ENCODE data around the gene TCF7L1.

The TCF7L1 gene

GRCh38 chr2:85131116-85131515 is 2.1 kb upstream of the TCF7L1 start:
- H3K27ac ChIP-seq (ENCODE audit: insufficient read depth in 1 of 2, low read depth in 1 of 2, low read length in 2 of 2, poor library complexity in 1 of 2, severe bottlenecking in 2 of 2): no peak overlapping the region
- peak; percentile 49 to 79 (median 78) for DNase-seq
- ChIA-PET CTCF (interaction anchor here (0.6 to 2.9 kb wide), 3 partner anchors 14 to 166 kb away, joined by 3 to 9 read pairs (median 3); no protein-coding TSS in a partner anchor), POLR2A (no interaction called here)
- no peak overlapping the region for H3K4me3 ChIP-seq (ENCODE audit: control insufficient read depth in 1 of 7, extremely low read depth in 1 of 7, insufficient read depth in 4 of 7, low read depth in 2 of 7, low read length in 6 of 7)
- no peaks in the 10 kb centered on the region for H3K36me3 ChIP-seq (ENCODE audit: control insufficient read depth in 4 of 4, insufficient read depth in 4 of 4, low read length in 3 of 4)
- H3K9me3 ChIP-seq (ENCODE audit: control extremely low read depth in 1 of 5, control insufficient read depth in 4 of 5, insufficient read depth in 2 of 5, low read depth in 1 of 5, low read length in 4 of 5): no peaks in the 10 kb centered on the region
- H3K27me3 ChIP-seq (replicated peaks in 2 of 5; ENCODE audit: control insufficient read depth in 4 of 5, insufficient read depth in 5 of 5, low read length in 4 of 5): peaks cover 12 to 59% (median 24%) of the 10 kb centered on the region in 5 experiments
- 40% methylated on average over 5 of the region's 7 CpGs for WGBS (ENCODE audit: insufficient coverage)
- H3K4me1 ChIP-seq (ENCODE audit: control extremely low read depth in 1 of 4, control insufficient read depth in 4 of 4, insufficient read depth in 4 of 4, low read length in 3 of 4): peaks cover 0 to 26% (median 22%) of the 10 kb centered on the region in 4 experiments

- H3K4me3 ChIP-seq (ENCODE audit: control insufficient read depth in 1 of 7, extremely low read depth in 1 of 7, insufficient read depth in 4 of 7, low read depth in 2 of 7, low read length in 6 of 7): peak overlapping the region in 5 of 7 experiments; percentile 29 to 72 (median 62)
- H3K4me1 ChIP-seq (ENCODE audit: control extremely low read depth in 1 of 4, control insufficient read depth in 4 of 4, insufficient read depth in 4 of 4, low read length in 3 of 4): peaks cover 0 to 26% (median 22%) of the 10 kb centered on the region in 4 experiments
- POLR2A ChIA-PET: no interaction called here
- DNase-seq: no peak
- H3K36me3 ChIP-seq (ENCODE audit: control insufficient read depth in 4 of 4, insufficient read depth in 4 of 4, low read length in 3 of 4): no peaks in the 10 kb centered on the region
- CTCF ChIA-PET: interaction anchor here (0.5 to 2.9 kb wide), 7 partner anchors 9 to 166 kb away, joined by 3 to 9 read pairs (median 5); no protein-coding TSS in a partner anchor
- H3K27ac ChIP-seq (ENCODE audit: insufficient read depth in 1 of 2, low read depth in 1 of 2, low read length in 2 of 2, poor library complexity in 1 of 2, severe bottlenecking in 2 of 2): no peak overlapping the region
- H3K27me3 ChIP-seq (replicated peaks in 2 of 5; ENCODE audit: control insufficient read depth in 4 of 5, insufficient read depth in 5 of 5, low read length in 4 of 5): peaks cover 12 to 71% (median 31%) of the 10 kb centered on the region in 5 experiments
- WGBS (ENCODE audit: insufficient coverage): 42% methylated on average over 14 of the region's 14 CpGs
- no peaks in the 10 kb centered on the region for H3K9me3 ChIP-seq (ENCODE audit: control extremely low read depth in 1 of 5, control insufficient read depth in 4 of 5, insufficient read depth in 2 of 5, low read depth in 1 of 5, low read length in 4 of 5)
These were observed 795 bp upstream of the TCF7L1 start for GRCh38 chr2:85132397-85132796.

GRCh38 chr2:85133751-85134254 is 611 bp downstream of the TCF7L1 start:
- ChIA-PET CTCF (interaction anchor here (0.9 to 1.7 kb wide), 3 partner anchors 10 to 151 kb away, joined by 3 to 6 read pairs (median 3); no protein-coding TSS in a partner anchor), POLR2A (no interaction called here)
- DNase-seq: peak; percentile 2 to 37 (median 28)
- H3K4me1 ChIP-seq (ENCODE audit: control extremely low read depth in 1 of 4, control insufficient read depth in 4 of 4, insufficient read depth in 4 of 4, low read length in 3 of 4): peaks cover 0 to 26% (median 22%) of the 10 kb centered on the region in 4 experiments
- H3K27ac ChIP-seq (ENCODE audit: insufficient read depth in 1 of 2, low read depth in 1 of 2, low read length in 2 of 2, poor library complexity in 1 of 2, severe bottlenecking in 2 of 2): no peak overlapping the region
- peak overlapping the region; percentile 17 to 76 (median 61) for H3K4me3 ChIP-seq (ENCODE audit: control insufficient read depth in 1 of 7, extremely low read depth in 1 of 7, insufficient read depth in 4 of 7, low read depth in 2 of 7, low read length in 6 of 7)
- H3K36me3 ChIP-seq (ENCODE audit: control insufficient read depth in 4 of 4, insufficient read depth in 4 of 4, low read length in 3 of 4): no peaks in the 10 kb centered on the region
- H3K27me3 ChIP-seq (replicated peaks in 2 of 5; ENCODE audit: control insufficient read depth in 4 of 5, insufficient read depth in 5 of 5, low read length in 4 of 5): peaks cover 11 to 72% (median 31%) of the 10 kb centered on the region in 5 experiments
- WGBS (ENCODE audit: insufficient coverage): under 1% methylated on average over 45 of the region's 57 CpGs
- no peaks in the 10 kb centered on the region for H3K9me3 ChIP-seq (ENCODE audit: control extremely low read depth in 1 of 5, control insufficient read depth in 4 of 5, insufficient read depth in 2 of 5, low read depth in 1 of 5, low read length in 4 of 5)

- ChIA-PET POLR2A (no interaction called here), CTCF (interaction anchor here (1.0 to 1.1 kb wide), 2 partner anchors 9 to 150 kb away, joined by 3 read pairs; no protein-coding TSS in a partner anchor)
- Histone ChIP-seq H3K4me1 (ENCODE audit: control extremely low read depth in 1 of 4, control insufficient read depth in 4 of 4, insufficient read depth in 4 of 4, low read length in 3 of 4) (peaks cover 0 to 26% (median 22%) of the 10 kb centered on the region in 4 experiments), H3K9me3 (ENCODE audit: control extremely low read depth in 1 of 5, control insufficient read depth in 4 of 5, insufficient read depth in 2 of 5, low read depth in 1 of 5, low read length in 4 of 5) (no peaks in the 10 kb centered on the region), H3K4me3 (ENCODE audit: control insufficient read depth in 1 of 7, extremely low read depth in 1 of 7, insufficient read depth in 4 of 7, low read depth in 2 of 7, low read length in 6 of 7) (peak overlapping the region in 5 of 7 experiments; percentile 54 to 76 (median 66)), H3K27me3 (replicated peaks in 2 of 5; ENCODE audit: control insufficient read depth in 4 of 5, insufficient read depth in 5 of 5, low read length in 4 of 5) (peaks cover 10 to 72% (median 33%) of the 10 kb centered on the region in 5 experiments), H3K27ac (ENCODE audit: insufficient read depth in 1 of 2, low read depth in 1 of 2, low read length in 2 of 2, poor library complexity in 1 of 2, severe bottlenecking in 2 of 2) (no peak overlapping the region), H3K36me3 (ENCODE audit: control insufficient read depth in 4 of 4, insufficient read depth in 4 of 4, low read length in 3 of 4) (no peaks in the 10 kb centered on the region)
- peak; percentile 12 to 48 (median 44) for DNase-seq
- WGBS (ENCODE audit: insufficient coverage): under 1% methylated on average over 37 of the region's 45 CpGs
These were observed 1.2 kb downstream of the TCF7L1 start for GRCh38 chr2:85134255-85134895.

- Histone ChIP-seq H3K27ac (ENCODE audit: insufficient read depth in 1 of 2, low read depth in 1 of 2, low read length in 2 of 2, poor library complexity in 1 of 2, severe bottlenecking in 2 of 2) (no peak overlapping the region), H3K36me3 (ENCODE audit: control insufficient read depth in 4 of 4, insufficient read depth in 4 of 4, low read length in 3 of 4) (no peaks in the 10 kb centered on the region), H3K4me1 (ENCODE audit: control extremely low read depth in 1 of 4, control insufficient read depth in 4 of 4, insufficient read depth in 4 of 4, low read length in 3 of 4) (peaks cover 0 to 26% (median 22%) of the 10 kb centered on the region in 4 experiments), H3K27me3 (replicated peaks in 2 of 5; ENCODE audit: control insufficient read depth in 4 of 5, insufficient read depth in 5 of 5, low read length in 4 of 5) (peaks cover 10 to 79% (median 30%) of the 10 kb centered on the region in 5 experiments), H3K4me3 (ENCODE audit: control insufficient read depth in 1 of 7, extremely low read depth in 1 of 7, insufficient read depth in 4 of 7, low read depth in 2 of 7, low read length in 6 of 7) (peak overlapping the region in 5 of 7 experiments; percentile 15 to 76 (median 66)), H3K9me3 (ENCODE audit: control extremely low read depth in 1 of 5, control insufficient read depth in 4 of 5, insufficient read depth in 2 of 5, low read depth in 1 of 5, low read length in 4 of 5) (no peaks in the 10 kb centered on the region)
- ChIA-PET CTCF (interaction anchor here (0.6 to 1.1 kb wide), 3 partner anchors 8 to 150 kb away, joined by 3 read pairs; no protein-coding TSS in a partner anchor), POLR2A (no interaction called here)
- DNase-seq: peak; percentile 23 to 61 (median 60)
- WGBS (ENCODE audit: insufficient coverage): 8% methylated on average over 38 of the region's 46 CpGs
These were observed 1.9 kb downstream of the TCF7L1 start for GRCh38 chr2:85134896-85135659.

GRCh38 chr2:85135660-85135914 is 2.4 kb downstream of the TCF7L1 start:
- Histone ChIP-seq H3K36me3 (ENCODE audit: control insufficient read depth in 4 of 4, insufficient read depth in 4 of 4, low read length in 3 of 4) (no peaks in the 10 kb centered on the region), H3K27ac (ENCODE audit: insufficient read depth in 1 of 2, low read depth in 1 of 2, low read length in 2 of 2, poor library complexity in 1 of 2, severe bottlenecking in 2 of 2) (no peak overlapping the region), H3K9me3 (ENCODE audit: control extremely low read depth in 1 of 5, control insufficient read depth in 4 of 5, insufficient read depth in 2 of 5, low read depth in 1 of 5, low read length in 4 of 5) (no peaks in the 10 kb centered on the region), H3K4me3 (ENCODE audit: control insufficient read depth in 1 of 7, extremely low read depth in 1 of 7, insufficient read depth in 4 of 7, low read depth in 2 of 7, low read length in 6 of 7) (no peak overlapping the region), H3K27me3 (replicated peaks in 2 of 5; ENCODE audit: control insufficient read depth in 4 of 5, insufficient read depth in 5 of 5, low read length in 4 of 5) (peaks cover 7 to 79% (median 26%) of the 10 kb centered on the region in 5 experiments), H3K4me1 (ENCODE audit: control extremely low read depth in 1 of 4, control insufficient read depth in 4 of 4, insufficient read depth in 4 of 4, low read length in 3 of 4) (peaks cover 0 to 26% (median 22%) of the 10 kb centered on the region in 4 experiments)
- no peak for DNase-seq
- WGBS (ENCODE audit: insufficient coverage): 90% methylated on average over 1 of the region's 4 CpGs
- POLR2A ChIA-PET: no interaction called here
- CTCF ChIA-PET: interaction anchor here (0.6 kb wide), 1 partner anchor 139 kb away, joined by 3 read pairs; no protein-coding TSS in a partner anchor

All from common myeloid progenitor, CD34-positive (primary cell).